Skin of body (tissue), 2 donors: ENCODE results near the gene ZNF653. TPM values are rescaled to one million over a fixed set of nuclear protein-coding genes. Genes with fewer than 3 reads are reported as not detected.

ENCODE experiments used
- DNase-seq: peaks from one replicate; lab custom pipeline; 2025; lab: John Stamatoyannopoulos, UW
- total RNA-seq: library from RNA; depleted of rRNA; stranded (reverse); fragments of >200 nt; gene quantifications from one replicate; pipeline ENCODE4 v1.2.3, GENCODE V29; 2014

The ZNF653 gene
- 3.5 TPM for total RNA-seq

GRCh38 chr19:11505504-11506100, at the start of gene ZNF653:
ZNF653 (minus strand) TSS chr19:11505839; CDS start chr19:11505786, 53 bp downstream.
- DNase-seq = peak; percentile 94

- no peak for DNase-seq
Observed at GRCh38 chr19:11555246-11555645, 49.6 kb upstream of the ZNF653 start.

DNA sequence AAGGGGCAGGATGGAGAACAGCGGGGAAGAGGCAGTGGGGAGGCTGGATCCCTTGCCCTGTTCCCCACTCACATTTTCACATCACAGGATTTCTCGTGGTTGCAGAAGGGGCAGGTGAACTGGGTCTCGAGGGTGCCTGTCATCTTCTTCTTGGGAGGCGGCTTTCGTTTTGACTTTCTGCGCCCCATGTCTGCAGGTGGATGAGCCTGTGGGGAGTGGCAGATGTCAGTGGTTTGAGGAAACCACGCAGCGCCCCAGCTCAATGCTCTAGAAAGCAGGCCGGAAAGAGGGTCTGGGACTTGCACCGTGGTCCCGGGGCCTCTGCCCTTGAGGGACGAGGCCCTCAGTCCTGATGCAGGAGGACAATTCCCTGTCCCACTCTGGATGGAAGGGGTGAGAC, 48.5 kb upstream of the ZNF653 start:
- no peak for DNase-seq

DNA sequence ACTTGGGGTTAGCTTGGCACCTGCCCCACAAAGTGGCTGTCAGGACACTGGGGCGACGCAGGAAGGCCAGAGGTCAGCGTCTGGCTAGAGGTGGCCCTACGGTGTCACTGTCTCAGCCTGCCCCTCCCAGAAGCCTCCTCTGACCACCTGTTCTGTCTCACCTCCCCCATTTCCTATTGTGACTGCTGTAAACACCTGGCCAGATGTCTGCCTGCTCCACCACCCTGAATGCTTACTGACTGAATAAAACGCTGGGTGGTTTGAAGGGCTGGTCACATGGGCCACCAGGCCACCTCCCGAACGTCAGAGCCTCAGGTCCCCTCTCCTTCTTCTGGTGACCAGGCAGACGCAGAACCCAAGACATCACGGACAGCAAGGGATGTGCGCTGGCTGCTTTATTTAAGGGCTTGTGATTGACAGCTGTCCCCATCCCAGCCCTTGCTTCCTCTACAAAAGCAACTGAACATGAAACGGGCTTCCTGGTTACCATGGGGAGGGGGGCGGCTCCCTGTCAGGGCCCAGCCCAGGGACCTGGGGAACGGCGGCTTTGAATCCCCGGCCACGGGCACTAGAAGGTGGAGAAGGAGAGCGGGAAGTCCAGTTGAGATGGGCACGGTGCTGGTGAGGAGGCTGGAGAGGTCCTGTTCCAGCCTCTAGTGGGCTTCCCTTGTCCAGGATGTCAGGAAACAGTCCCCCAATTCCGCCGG, 47.2 kb upstream of the ZNF653 start:
- no peak for DNase-seq

DNA sequence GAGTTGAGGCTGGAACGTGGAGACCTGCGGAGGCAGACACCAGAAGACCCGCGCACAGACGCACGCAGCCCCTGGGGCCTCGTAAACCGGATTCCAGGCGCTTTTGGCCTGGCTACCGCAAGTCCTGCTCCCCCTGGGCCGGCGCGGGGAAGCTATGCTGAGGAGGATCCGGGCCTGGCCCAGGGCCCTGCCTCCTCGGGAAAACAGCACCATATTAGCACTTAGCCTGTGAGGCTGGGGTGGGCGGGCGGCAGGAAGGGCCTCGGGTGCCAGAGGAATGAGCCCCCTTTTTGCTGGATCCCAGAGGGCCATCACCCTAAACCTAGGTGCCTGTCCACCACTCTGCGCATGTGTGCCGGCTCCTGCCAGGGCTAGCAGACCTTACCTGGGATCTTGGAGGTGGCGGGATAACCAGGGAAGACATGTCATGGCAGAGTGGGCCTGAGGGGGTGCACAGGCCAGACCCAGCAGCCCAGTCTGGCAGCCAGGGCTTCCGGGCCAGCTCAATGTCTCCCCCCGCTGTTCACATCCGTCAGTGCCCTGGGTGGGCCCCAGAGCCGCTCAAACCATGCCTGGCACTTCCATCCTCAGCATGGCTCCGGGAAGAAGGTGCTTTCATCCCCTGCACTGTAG, 46.1 kb upstream of the ZNF653 start:
- DNase-seq = no peak

GRCh38 chr19:11550265-11550664, 44.6 kb upstream of the ZNF653 start:
- no peak for DNase-seq

DNA sequence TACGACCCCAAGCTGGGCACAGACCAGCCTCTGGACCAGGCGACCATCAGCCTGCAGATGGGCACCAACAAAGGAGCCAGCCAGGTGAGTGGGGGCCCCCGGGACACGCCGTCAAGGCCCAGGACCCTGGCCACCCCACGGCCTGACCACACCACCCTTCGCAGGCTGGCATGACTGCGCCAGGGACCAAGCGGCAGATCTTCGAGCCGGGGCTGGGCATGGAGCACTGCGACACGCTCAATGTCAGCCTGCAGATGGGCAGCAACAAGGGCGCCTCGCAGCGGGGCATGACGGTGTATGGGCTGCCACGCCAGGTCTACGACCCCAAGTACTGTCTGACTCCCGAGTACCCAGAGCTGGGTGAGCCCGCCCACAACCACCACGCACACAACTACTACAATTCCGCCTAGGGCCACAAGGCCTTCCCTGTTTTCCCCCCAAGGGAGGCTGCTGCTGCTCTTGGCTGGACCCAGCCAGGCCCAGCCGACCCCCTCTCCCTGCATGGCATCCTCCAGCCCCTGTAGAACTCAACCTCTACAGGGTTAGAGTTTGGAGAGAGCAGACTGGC, 43.8 kb upstream of the ZNF653 start:
- no peak for DNase-seq

- DNase-seq = no peak
Observed at GRCh38 chr19:11547929-11548700, 42.5 kb upstream of the ZNF653 start.

GRCh38 chr19:11541238-11541637, 35.6 kb upstream of the ZNF653 start:
- no peak for DNase-seq

GRCh38 chr19:11540645-11541044, 35.0 kb upstream of the ZNF653 start:
- no peak for DNase-seq

DNA sequence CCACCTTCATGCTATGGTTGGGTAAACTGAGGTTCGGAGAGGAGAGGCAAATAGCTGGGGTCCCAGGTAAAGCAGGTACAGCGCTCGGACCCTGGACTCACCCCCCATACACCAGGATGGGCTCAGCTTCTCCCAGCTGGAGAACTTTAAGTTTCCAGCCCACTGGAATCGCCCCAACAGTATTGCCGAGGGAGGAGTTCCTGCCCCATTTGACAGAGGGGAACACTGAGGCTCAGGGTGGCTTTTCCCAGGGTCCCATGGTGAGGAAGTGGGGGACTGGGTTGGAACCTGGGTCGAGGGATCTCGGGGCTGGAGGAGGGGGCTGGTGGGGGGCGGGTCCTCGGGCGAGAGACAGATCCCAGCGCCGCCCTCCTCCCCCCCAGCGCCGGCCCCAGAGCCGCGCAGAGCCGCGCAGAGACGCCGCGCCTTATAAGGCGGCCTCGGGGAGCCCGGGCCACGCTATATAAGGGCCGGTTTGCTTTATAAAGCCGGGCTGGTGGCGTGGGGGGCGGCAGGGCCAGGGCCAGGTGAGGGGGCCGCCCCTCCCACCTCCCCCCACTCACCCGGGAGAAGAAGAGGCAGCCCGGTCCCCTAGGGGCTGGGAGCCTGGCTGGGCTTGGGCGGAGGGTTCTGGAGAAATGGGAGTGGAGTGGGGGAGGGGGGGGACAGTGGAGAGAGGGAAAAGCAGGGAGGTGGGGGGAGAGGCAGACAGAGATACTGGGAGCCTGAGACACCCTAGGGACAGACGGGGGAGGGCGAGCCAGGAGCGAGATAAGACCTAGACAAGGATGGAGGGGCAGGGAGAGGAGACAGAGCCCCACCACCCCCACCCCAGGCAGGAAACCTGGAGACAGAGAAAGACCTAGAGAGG, 34.1 kb upstream of the ZNF653 start:
- no peak for DNase-seq

- peak; percentile 38 for DNase-seq
Observed at GRCh38 chr19:11538232-11539036, 32.8 kb upstream of the ZNF653 start, which contains the start of gene CNN1. CNN1 (plus strand) TSS chr19:11538851; CDS start chr19:11538928, 77 bp downstream.

- peak; percentile 36 for DNase-seq
Observed at GRCh38 chr19:11535792-11536595, 30.4 kb upstream of the ZNF653 start.

DNA sequence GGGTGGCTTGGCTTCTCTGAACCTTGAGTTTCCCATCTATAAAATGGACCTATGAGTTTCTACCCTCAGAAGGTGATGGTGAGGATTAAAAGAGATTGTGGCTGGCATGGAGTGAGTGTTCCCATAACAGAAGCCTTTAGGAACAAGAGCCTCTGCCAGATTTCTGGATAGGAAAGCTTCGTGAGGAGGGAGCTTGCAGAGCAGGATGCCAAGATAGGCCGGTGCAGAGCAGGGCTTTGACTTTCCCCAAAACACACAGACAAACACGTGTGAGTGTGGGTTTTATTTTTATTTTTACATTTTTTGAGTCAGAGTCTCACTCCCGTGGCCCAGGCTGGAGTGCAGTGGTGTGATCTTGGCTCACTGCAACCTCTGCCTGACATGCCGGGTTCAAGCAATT, 29.3 kb upstream of the ZNF653 start:
- no peak for DNase-seq

GRCh38 chr19:11534538-11534937, 28.9 kb upstream of the ZNF653 start:
- DNase-seq = no peak

- DNase-seq = peak; percentile 16
Observed at GRCh38 chr19:11530432-11530831, 24.8 kb upstream of the ZNF653 start.

GRCh38 chr19:11528551-11529341, 23.1 kb upstream of the ZNF653 start, which contains the start of gene ECSIT:
ECSIT (minus strand) TSS chr19:11529134; CDS start chr19:11519170, 9,964 bp downstream.
- peak; percentile 95 for DNase-seq

- no peak for DNase-seq
Observed at GRCh38 chr19:11519138-11519537, 13.5 kb upstream of the ZNF653 start.
